ENCODE results near the gene ZNF148. TPM values are rescaled to one million over a fixed set of nuclear protein-coding genes. Genes with fewer than 3 reads are reported as not detected.

The ZNF148 gene
- total RNA-seq, 4 donors from 2014 or later, result 30.3 to 39.0 (median 33.0) TPM

GRCh38 chr3:125356140-125357026, 18.7 kb downstream of the ZNF148 start:
- Histone ChIP-seq H3K9me3 (no peaks in the 10 kb centered on the region), H3K4me1 (peaks cover 12 to 63% (median 47%) of the 10 kb centered on the region in 4 donors), H3K27me3 (no peaks in the 10 kb centered on the region), H3K36me3 (no peaks in the 10 kb centered on the region), H3K4me3 (peak overlapping the region; percentile 62 to 76 (median 63)), H3K27ac (replicated peaks in 1 of 4) (peak overlapping the region; percentile 73 to 79 (median 78))
- no peak for DNase-seq (ENCODE audit: extremely low spot score)
- intact Hi-C loops (cut with DNase I), result no loop called here
- 17% methylated on average over 5 of the region's 5 CpGs for WGBS
- TF ChIP-seq CTCF (IDR thresholded peaks at IDR 0.05) (no peak), EP300 (IDR thresholded peaks at IDR 0.05) (no peak), POLR2A (IDR thresholded peaks at IDR 0.05; ENCODE audit: low read depth) (no peak), POLR2AphosphoS5 (IDR thresholded peaks at IDR 0.05) (no peak)

- Histone ChIP-seq H3K4me3 (no peak overlapping the region), H3K27ac (replicated peaks in 1 of 4) (no peak overlapping the region), H3K9me3 (no peaks in the 10 kb centered on the region), H3K36me3 (no peaks in the 10 kb centered on the region), H3K4me1 (peaks cover 15 to 60% (median 55%) of the 10 kb centered on the region in 4 donors), H3K27me3 (no peaks in the 10 kb centered on the region)
- WGBS, result 93% methylated on average over 3 of the region's 3 CpGs
- intact Hi-C loops (cut with DNase I), result no loop called here
- no peak for DNase-seq (ENCODE audit: extremely low spot score)
- TF ChIP-seq POLR2A (IDR thresholded peaks at IDR 0.05; ENCODE audit: low read depth) (no peak), EP300 (IDR thresholded peaks at IDR 0.05) (no peak), CTCF (IDR thresholded peaks at IDR 0.05) (no peak), POLR2AphosphoS5 (IDR thresholded peaks at IDR 0.05) (no peak)
These were observed 21.5 kb downstream of the ZNF148 start for GRCh38 chr3:125353659-125354058.

- intact Hi-C loops (cut with DNase I), result no loop called here
- Histone ChIP-seq H3K27me3 (no peaks in the 10 kb centered on the region), H3K36me3 (no peaks in the 10 kb centered on the region), H3K9me3 (no peaks in the 10 kb centered on the region), H3K27ac (replicated peaks in 1 of 4) (no peak overlapping the region), H3K4me3 (no peak overlapping the region), H3K4me1 (peaks cover 11 to 57% (median 54%) of the 10 kb centered on the region in 4 donors)
- no peak for DNase-seq (ENCODE audit: extremely low spot score)
- no peak for TF ChIP-seq CTCF (IDR thresholded peaks at IDR 0.05)
- no peak for TF ChIP-seq POLR2AphosphoS5 (IDR thresholded peaks at IDR 0.05)
- no peak for TF ChIP-seq EP300 (IDR thresholded peaks at IDR 0.05)
- no peak for TF ChIP-seq POLR2A (IDR thresholded peaks at IDR 0.05; ENCODE audit: low read depth)
These were observed 22.0 kb downstream of the ZNF148 start for GRCh38 chr3:125353128-125353527.

GRCh38 chr3:125351814-125352456, 23.2 kb downstream of the ZNF148 start:
- no peak overlapping the region for H3K27ac ChIP-seq (replicated peaks in 1 of 4)
- H3K4me1 ChIP-seq, result peaks cover 3 to 52% (median 44%) of the 10 kb centered on the region in 4 donors
- H3K9me3 ChIP-seq, result no peaks in the 10 kb centered on the region
- intact Hi-C loops (cut with DNase I), result no loop called here
- TF ChIP-seq POLR2AphosphoS5 (IDR thresholded peaks at IDR 0.05) (no peak), POLR2A (IDR thresholded peaks at IDR 0.05; ENCODE audit: low read depth) (no peak), EP300 (IDR thresholded peaks at IDR 0.05) (no peak), CTCF (IDR thresholded peaks at IDR 0.05) (no peak)
- no peaks in the 10 kb centered on the region for H3K27me3 ChIP-seq
- no peak overlapping the region for H3K4me3 ChIP-seq
- 55% methylated on average over 2 of the region's 2 CpGs for WGBS
- H3K36me3 ChIP-seq, result no peaks in the 10 kb centered on the region
- DNase-seq (ENCODE audit: extremely low spot score), result no peak

Data from esophagus muscularis mucosa (tissue), 4 donors.